PFSK-1 (cell line): Measurements from ENCODE around the gene CEP350.

Experiments
- FOXP2 ChIP-seq: optimal IDR thresholded peaks from 2 replicates; pipeline ENCODE3; 2011; ENCODE audit warnings: borderline replicate concordance, control low read depth, inconsistent platforms; ENCODE audit not compliant: insufficient read depth; ENCODE audit errors: extremely low read length, extremely low read depth
- POLR2AphosphoS5 ChIP-seq: IDR thresholded peaks from 2 replicates; pipeline ENCODE4 v1.6.1; 2012; ENCODE audit warnings: low read depth, mild to moderate bottlenecking, control low read depth, low read length, moderate library complexity
- REST ChIP-seq, 2 experiments: IDR thresholded peaks; 2 replicates each; pipeline versions ENCODE4 v1.6.1 to v1.8.0; 2011 to 2012; ENCODE audit warnings: low read depth in 2 of 2, low read length in 2 of 2, control low read depth in 1 of 2, inconsistent platforms in 1 of 2, mild to moderate bottlenecking in 1 of 2, moderate library complexity in 1 of 2; ENCODE audit not compliant: insufficient read depth in 1 of 2
- SIN3A ChIP-seq: IDR thresholded peaks from 2 replicates; pipeline ENCODE4 v1.6.1; 2012; ENCODE audit warnings: mild to moderate bottlenecking, low read length, moderate library complexity, borderline replicate concordance; ENCODE audit not compliant: insufficient read depth

- TF ChIP-seq FOXP2 (no peak), SIN3A (no peak), POLR2AphosphoS5 (no peak), REST (IDR thresholded peaks at IDR 0.05; ENCODE audit: insufficient read depth in 1 of 2, low read depth in 2 of 2, low read length in 2 of 2) (no peak)
These were observed 92.1 kb downstream of the CEP350 start for GRCh38 chr1:180046674-180047073.
